CD4-positive, alpha-beta memory T cell (primary cell): ENCODE results near the gene PCGF1. TPM values are rescaled to one million over a fixed set of nuclear protein-coding genes. Genes with fewer than 3 reads are reported as not detected.

ENCODE experiments used
- CTCF ChIA-PET: fragments of 350-600 bp; sonication (Branson Sonifier 250); formaldehyde crosslinking; loops from one replicate; lab custom pipeline; 2021; ENCODE audit warnings: inconsistent platforms; ENCODE audit not compliant: partially characterized antibody; lab: Charles Lee
- POLR2A ChIA-PET: fragments of 350-600 bp; sonication (Branson Sonifier 250); formaldehyde crosslinking; loops from one replicate; lab custom pipeline; 2021; ENCODE audit not compliant: partially characterized antibody; lab: Charles Lee
- DNase-seq, 5 donors: peaks; one replicate each; pipeline versions ENCODE4 v3.0.0 to v3.0.0-alpha.2; 2020 to 2022; ENCODE audit warnings: mixed read lengths in 1 of 5
- H3K27ac ChIP-seq: one replicate; pipeline ENCODE4 v1.7.0; 2013; ENCODE audit warnings: low read depth, low read length
- H3K27me3 ChIP-seq: 2 replicates; pipeline ENCODE4 v1.7.0; 2013; ENCODE audit warnings: mild to moderate bottlenecking, low read length, moderate library complexity; ENCODE audit not compliant: insufficient read depth
- H3K36me3 ChIP-seq: 2 replicates; pipeline ENCODE4 v1.7.0; 2013; ENCODE audit warnings: mild to moderate bottlenecking, low read length, moderate library complexity; ENCODE audit not compliant: insufficient read depth
- H3K4me1 ChIP-seq: 2 replicates; pipeline ENCODE4 v1.7.0; 2013; ENCODE audit warnings: mild to moderate bottlenecking, low read length, moderate library complexity; ENCODE audit not compliant: insufficient read depth
- H3K4me3 ChIP-seq, 2 donors: one replicate each; pipeline ENCODE4 v1.7.0; 2013; ENCODE audit warnings: low read length in 2 of 2, mild to moderate bottlenecking in 1 of 2
- H3K9me3 ChIP-seq, 2 donors: one replicate each; pipeline ENCODE4 v1.7.0; 2013; ENCODE audit warnings: low read length in 2 of 2, control low read depth in 1 of 2; ENCODE audit not compliant: control insufficient read depth in 1 of 2
- H3K27ac Mint-ChIP-seq, 7 donors: one replicate each; pipeline ENCODE4 v1.8.0; 2020 to 2021; ENCODE audit warnings: mixed read lengths in 7 of 7, mild to moderate bottlenecking in 6 of 7, inconsistent platforms in 3 of 7, moderate library complexity in 3 of 7
- H3K27me3 Mint-ChIP-seq, 2 donors: one replicate each; pipeline ENCODE4 v1.8.0; 2020 to 2021; ENCODE audit warnings: mixed read lengths in 2 of 2
- H3K36me3 Mint-ChIP-seq, 2 donors: one replicate each; pipeline ENCODE4 v1.8.0; 2020 to 2021; ENCODE audit warnings: mixed read lengths in 2 of 2, inconsistent platforms in 1 of 2, mild to moderate bottlenecking in 1 of 2
- H3K4me1 Mint-ChIP-seq, 4 donors: one replicate each; pipeline ENCODE4 v1.8.0; 2020 to 2021; ENCODE audit warnings: mixed read lengths in 4 of 4, mild to moderate bottlenecking in 1 of 4
- H3K4me3 Mint-ChIP-seq, 8 donors: one replicate each; pipeline ENCODE4 v1.8.0; 2020 to 2021; ENCODE audit warnings: mixed read lengths in 8 of 8, mild to moderate bottlenecking in 7 of 8, moderate library complexity in 6 of 8, inconsistent platforms in 3 of 8
- H3K9me3 Mint-ChIP-seq, 8 donors: one replicate each; pipeline ENCODE4 v1.8.0; 2020 to 2021; ENCODE audit warnings: mixed read lengths in 8 of 8, mild to moderate bottlenecking in 5 of 8, inconsistent platforms in 3 of 8, moderate library complexity in 1 of 8
- intact Hi-C: fragments of 100-400 bp; cut with micrococcal nuclease; formaldehyde crosslinking; loops from one replicate; pipeline ENCODE4 v1.15.1; 2023
- polyA plus RNA-seq, 2 donors: library from polyadenylated mRNA; unstranded; fragments of 300-500 nt; fragmentation: Illumina TruSeq; gene quantifications; one replicate each; pipeline ENCODE4 v1.2.3, GENCODE V29; 2021
- total RNA-seq, 2 experiments: library from RNA; stranded (reverse); gene quantifications; one replicate each; pipeline ENCODE4 v1.2.3, GENCODE V29; 2021

Gene PCGF1
- total and polyA plus RNA-seq, 4 experiments from 2014 or later: 10.4 to 42.2 (median 23.9) TPM

- no peak for DNase-seq
- Histone ChIP-seq H3K27me3 (peaks cover 32% of the 10 kb centered on the region), H3K9me3 (no peaks in the 10 kb centered on the region), H3K36me3 (no peaks in the 10 kb centered on the region), H3K4me3 (no peak overlapping the region), H3K4me1 (peaks cover 42% of the 10 kb centered on the region), H3K27ac (no peak overlapping the region)
- POLR2A ChIA-PET: interaction anchor here (0.9 to 1.8 kb wide), 9 partner anchors 11 to 335 kb away, joined by 3 to 11 read pairs (median 3); partner anchors contain the start of genes AUP1, DQX1, HTRA2 and MRPL53
- no peaks in the 10 kb centered on the region for H3K36me3 Mint-ChIP-seq
- peak overlapping the region in 5 of 8 donors; percentile 41 to 81 (median 69) for H3K4me3 Mint-ChIP-seq
- H3K27ac Mint-ChIP-seq: peak overlapping the region in 1 of 7 donors; percentile 70
- CTCF ChIA-PET: no interaction called here
- peaks cover 14 to 44% (median 28%) of the 10 kb centered on the region in 4 donors for H3K4me1 Mint-ChIP-seq
- peaks cover 0 to 2% (median 0%) of the 10 kb centered on the region in 8 donors for H3K9me3 Mint-ChIP-seq
- intact Hi-C loops: no loop called here
- H3K27me3 Mint-ChIP-seq: peaks cover 18 to 36% of the 10 kb centered on the region in 2 donors
Measured at GRCh38 chr2:74512744-74513604, 5.5 kb upstream of the PCGF1 start.

GRCh38 chr2:74511104-74511989, 3.9 kb upstream of the PCGF1 start:
- Histone ChIP-seq H3K36me3 (no peaks in the 10 kb centered on the region), H3K9me3 (no peaks in the 10 kb centered on the region), H3K4me1 (peaks cover 46% of the 10 kb centered on the region), H3K27ac (no peak overlapping the region), H3K4me3 (no peak overlapping the region), H3K27me3 (peaks cover 16% of the 10 kb centered on the region)
- DNase-seq: no peak
- H3K4me1 Mint-ChIP-seq: peaks cover 17 to 53% (median 35%) of the 10 kb centered on the region in 4 donors
- intact Hi-C loops: no loop called here
- peaks cover 0 to 4% (median 0%) of the 10 kb centered on the region in 8 donors for H3K9me3 Mint-ChIP-seq
- ChIA-PET POLR2A (interaction anchor here (0.8 to 5.2 kb wide), 2 partner anchors 13 to 54 kb away, joined by 3 to 37 read pairs; partner anchors contain the start of genes INO80B and WBP1), CTCF (interaction anchor here (0.7 to 1.4 kb wide), 2 partner anchors 28 to 54 kb away, joined by 3 to 4 read pairs; partner anchors contain the start of genes CCDC142 and TTC31)
- peaks cover 8 to 35% of the 10 kb centered on the region in 2 donors for H3K27me3 Mint-ChIP-seq
- peak overlapping the region in 2 of 7 donors; percentile 57 to 70 for H3K27ac Mint-ChIP-seq
- peaks cover 11 to 16% of the 10 kb centered on the region in 2 donors for H3K36me3 Mint-ChIP-seq
- H3K4me3 Mint-ChIP-seq: peak overlapping the region in 2 of 8 donors; percentile 15 to 48

GRCh38 chr2:74510272-74510671, 2.8 kb upstream of the PCGF1 start:
- Histone ChIP-seq H3K9me3 (no peaks in the 10 kb centered on the region), H3K27me3 (peaks cover 10% of the 10 kb centered on the region), H3K27ac (no peak overlapping the region), H3K36me3 (peaks cover 7% of the 10 kb centered on the region), H3K4me3 (no peak overlapping the region), H3K4me1 (peaks cover 45% of the 10 kb centered on the region)
- POLR2A ChIA-PET: interaction anchor here (0.8 to 5.2 kb wide), 3 partner anchors 12 to 53 kb away, joined by 3 to 57 read pairs (median 37); partner anchors contain the start of genes AUP1, HTRA2, INO80B and WBP1
- peaks cover 17 to 52% (median 32%) of the 10 kb centered on the region in 4 donors for H3K4me1 Mint-ChIP-seq
- H3K4me3 Mint-ChIP-seq: no peak overlapping the region
- intact Hi-C loops: no loop called here
- CTCF ChIA-PET: interaction anchor here (1.0 to 1.7 kb wide), 3 partner anchors 14 to 27 kb away, joined by 3 to 4 read pairs (median 4); partner anchors contain the start of genes CCDC142 and TTC31
- DNase-seq: no peak
- H3K27ac Mint-ChIP-seq: no peak overlapping the region
- peaks cover 7 to 32% of the 10 kb centered on the region in 2 donors for H3K27me3 Mint-ChIP-seq
- peaks cover 17 to 22% of the 10 kb centered on the region in 2 donors for H3K36me3 Mint-ChIP-seq
- peaks cover 0 to 4% (median 0%) of the 10 kb centered on the region in 8 donors for H3K9me3 Mint-ChIP-seq

GRCh38 chr2:74507926-74508520, 528 bp upstream of the PCGF1 start:
- peaks cover 33% of the 10 kb centered on the region for H3K4me1 ChIP-seq
- H3K27ac Mint-ChIP-seq: peak overlapping the region; percentile 97 to 100 (median 100)
- CTCF ChIA-PET: interaction anchor here (0.5 to 2.1 kb wide), 6 partner anchors 22 to 87 kb away, joined by 3 to 9 read pairs (median 3); partner anchors contain the start of genes CCDC142, HTRA2, MRPL53 and TTC31
- DNase-seq: no peak
- peak overlapping the region; percentile 98 to 100 (median 100) for H3K4me3 Mint-ChIP-seq
- H3K36me3 ChIP-seq: peaks cover 15% of the 10 kb centered on the region
- peaks cover 18 to 60% (median 41%) of the 10 kb centered on the region in 4 donors for H3K4me1 Mint-ChIP-seq
- H3K36me3 Mint-ChIP-seq: peaks cover 30 to 34% of the 10 kb centered on the region in 2 donors
- POLR2A ChIA-PET: interaction anchor here (1.5 to 7.0 kb wide), 8 partner anchors 8 to 87 kb away, joined by 6 to 60 read pairs (median 18); partner anchors contain the start of genes AUP1, C2orf81, CCDC142 and DQX1
- peak overlapping the region; percentile 83 to 97 for H3K4me3 ChIP-seq
- intact Hi-C loops: loop anchor here (1.0 to 2.0 kb wide), 5 partner anchors 21 to 53 kb away; partner anchors contain the start of genes AUP1, HTRA2, INO80B and TTC31
- H3K27me3 Mint-ChIP-seq: peaks cover 15 to 44% of the 10 kb centered on the region in 2 donors
- H3K9me3 Mint-ChIP-seq: peaks cover 0 to 4% (median 0%) of the 10 kb centered on the region in 8 donors
- peak overlapping the region; percentile 98 for H3K27ac ChIP-seq
- H3K9me3 ChIP-seq: no peaks in the 10 kb centered on the region
- H3K27me3 ChIP-seq: peaks cover 13% of the 10 kb centered on the region

- no peaks in the 10 kb centered on the region for H3K9me3 ChIP-seq
- ChIA-PET POLR2A (interaction anchor here (1.8 to 7.0 kb wide), 9 partner anchors 10 to 51 kb away, joined by 8 to 60 read pairs (median 19); partner anchors contain the start of genes AUP1, CCDC142, DQX1 and HTRA2), CTCF (no interaction called here)
- peak overlapping the region in 5 of 8 donors; percentile 2 to 78 (median 23) for H3K4me3 Mint-ChIP-seq
- no peak for DNase-seq
- peaks cover 15% of the 10 kb centered on the region for H3K36me3 ChIP-seq
- no peak overlapping the region for H3K27ac ChIP-seq
- intact Hi-C loops: loop anchor here (2.0 kb wide), 1 partner anchor 51 kb away; the partner anchor contains the start of gene INO80B
- H3K27ac Mint-ChIP-seq: peak overlapping the region in 1 of 7 donors; percentile 15
- peaks cover 17 to 56% of the 10 kb centered on the region in 2 donors for H3K27me3 Mint-ChIP-seq
- H3K4me1 Mint-ChIP-seq: peaks cover 19 to 75% (median 50%) of the 10 kb centered on the region in 4 donors
- peaks cover 41% of the 10 kb centered on the region for H3K4me1 ChIP-seq
- H3K9me3 Mint-ChIP-seq: peaks cover 0 to 4% (median 0%) of the 10 kb centered on the region in 8 donors
- no peak overlapping the region for H3K4me3 ChIP-seq
- H3K27me3 ChIP-seq: peaks cover 31% of the 10 kb centered on the region
- peaks cover 30 to 34% of the 10 kb centered on the region in 2 donors for H3K36me3 Mint-ChIP-seq
Measured at GRCh38 chr2:74505448-74506246, 1.8 kb downstream of the PCGF1 start.
